Lower lobe of right lung (tissue), 2 donors: ENCODE measurements around the gene SYP. TPM values are rescaled to one million over a fixed set of nuclear protein-coding genes. Genes with fewer than 3 reads are reported as not detected.

Experiments used
- ATAC-seq, 2 donors: fragments of 200-7000 bp; cut with Tn5 transposase; one replicate each; pipeline ENCODE4 v1.9.1; 2020 to 2022; ENCODE audit warnings: mild to moderate bottlenecking in 2 of 2, moderate library complexity in 2 of 2
- DNase-seq: peaks from one replicate; pipeline ENCODE4 v3.0.0-alpha.2; 2020
- H3K27ac ChIP-seq: fragments of 200-600 bp; one replicate; pipeline ENCODE4 v1.8.0; 2022
- H3K27me3 ChIP-seq: fragments of 200-600 bp; one replicate; pipeline ENCODE4 v1.8.0; 2022; ENCODE audit warnings: low read depth
- H3K36me3 ChIP-seq: fragments of 200-600 bp; one replicate; pipeline ENCODE4 v1.8.0; 2022; ENCODE audit warnings: mild to moderate bottlenecking
- H3K4me1 ChIP-seq: fragments of 200-600 bp; one replicate; pipeline ENCODE4 v1.8.0; 2022
- H3K4me3 ChIP-seq: fragments of 200-600 bp; one replicate; pipeline ENCODE4 v1.8.0; 2022; ENCODE audit warnings: mild to moderate bottlenecking
- H3K9me3 ChIP-seq: fragments of 200-600 bp; one replicate; pipeline ENCODE4 v1.8.0; 2022
- intact Hi-C: fragments of 100-400 bp; cut with DNase I; formaldehyde crosslinking; loops from one replicate; pipeline ENCODE4 v1.11.0; 2022
- total RNA-seq: library from RNA; stranded (reverse); fragmentation: NEBNext Ultra II Directional; extraction: Animal tissue kit (Norgen Biotek cat#: 25700); gene quantifications from one replicate; pipeline ENCODE4 v1.2.1, GENCODE V29; 2021
- TF ChIP-seq, protein P1 (sequence below): fragments of 200-600 bp; IDR thresholded peaks from one replicate; pipeline ENCODE4 v1.8.0; 2022; ENCODE audit warnings: antibody characterized with exemption, mild to moderate bottlenecking
- donor health status: DM: no; HTN: yes; CAD: no; lungs with severe emphysema.

Gene SYP
- total RNA-seq, 1 donor from 2014 or later, result 4.2 TPM

DNA sequence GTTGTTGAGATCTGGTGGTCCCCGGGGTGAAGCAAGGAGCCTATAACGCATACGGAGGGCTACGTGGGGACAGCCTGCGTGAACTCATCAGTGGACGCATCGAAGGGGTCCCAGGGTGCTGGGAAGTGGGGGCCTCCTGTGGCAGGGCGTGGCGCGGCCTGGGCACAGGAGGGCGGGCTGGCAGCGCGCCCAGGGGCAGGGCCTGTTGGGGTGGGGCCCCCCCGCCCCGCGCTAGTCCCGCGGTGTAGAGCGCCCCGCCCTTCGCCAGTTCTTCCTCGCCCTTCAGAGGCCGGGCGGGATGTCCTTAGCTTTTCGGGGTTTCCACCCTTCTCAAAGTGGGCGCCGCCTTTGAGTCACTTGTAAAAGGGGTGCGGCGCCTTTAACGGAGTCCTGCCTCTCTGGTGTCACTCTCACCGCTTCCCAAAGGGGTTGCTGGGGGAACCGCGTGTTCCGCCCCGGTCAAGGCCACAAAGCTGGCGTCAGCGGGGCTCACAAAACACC is 27.7 kb downstream of the SYP start:
- TF ChIP-seq, protein P1, sequence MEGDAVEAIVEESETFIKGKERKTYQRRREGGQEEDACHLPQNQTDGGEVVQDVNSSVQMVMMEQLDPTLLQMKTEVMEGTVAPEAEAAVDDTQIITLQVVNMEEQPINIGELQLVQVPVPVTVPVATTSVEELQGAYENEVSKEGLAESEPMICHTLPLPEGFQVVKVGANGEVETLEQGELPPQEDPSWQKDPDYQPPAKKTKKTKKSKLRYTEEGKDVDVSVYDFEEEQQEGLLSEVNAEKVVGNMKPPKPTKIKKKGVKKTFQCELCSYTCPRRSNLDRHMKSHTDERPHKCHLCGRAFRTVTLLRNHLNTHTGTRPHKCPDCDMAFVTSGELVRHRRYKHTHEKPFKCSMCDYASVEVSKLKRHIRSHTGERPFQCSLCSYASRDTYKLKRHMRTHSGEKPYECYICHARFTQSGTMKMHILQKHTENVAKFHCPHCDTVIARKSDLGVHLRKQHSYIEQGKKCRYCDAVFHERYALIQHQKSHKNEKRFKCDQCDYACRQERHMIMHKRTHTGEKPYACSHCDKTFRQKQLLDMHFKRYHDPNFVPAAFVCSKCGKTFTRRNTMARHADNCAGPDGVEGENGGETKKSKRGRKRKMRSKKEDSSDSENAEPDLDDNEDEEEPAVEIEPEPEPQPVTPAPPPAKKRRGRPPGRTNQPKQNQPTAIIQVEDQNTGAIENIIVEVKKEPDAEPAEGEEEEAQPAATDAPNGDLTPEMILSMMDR, result no peak
- no peaks in the 10 kb centered on the region for H3K9me3 ChIP-seq
- ATAC-seq (peak; percentile 84 to 89), DNase-seq (peak; percentile 84)
- H3K36me3 ChIP-seq, result peaks cover 16% of the 10 kb centered on the region
- intact Hi-C loops, result no loop called here
- peak overlapping the region; percentile 66 for H3K4me3 ChIP-seq
- H3K4me1 ChIP-seq, result peaks cover 19% of the 10 kb centered on the region
- peak overlapping the region; percentile 84 for H3K27ac ChIP-seq
- no peaks in the 10 kb centered on the region for H3K27me3 ChIP-seq

DNA sequence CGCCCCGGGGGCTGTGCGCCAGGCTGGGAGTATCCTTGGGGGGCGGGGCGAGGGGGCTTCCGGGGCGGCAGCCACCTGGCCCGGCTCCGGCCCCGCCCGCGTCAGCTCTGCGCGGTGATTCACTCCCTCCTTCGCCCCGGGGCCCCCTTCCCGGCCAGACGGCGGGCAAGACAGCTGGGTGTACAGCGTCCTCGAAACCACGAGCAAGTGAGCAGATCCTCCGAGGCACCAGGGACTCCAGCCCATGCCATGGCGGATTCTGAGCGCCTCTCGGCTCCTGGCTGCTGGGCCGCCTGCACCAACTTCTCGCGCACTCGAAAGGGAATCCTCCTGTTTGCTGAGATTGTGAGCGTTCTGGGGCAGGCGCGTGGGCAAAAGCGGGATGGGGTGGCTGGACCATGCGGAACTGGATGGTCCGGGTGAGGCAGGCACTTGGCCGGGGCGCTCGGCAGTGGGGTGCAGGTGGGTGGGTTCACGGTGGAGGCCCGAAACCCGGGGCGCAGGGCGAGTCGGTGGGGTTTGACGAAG is 28.2 kb downstream of the SYP start, which contains the start of gene PLP2:
Gene PLP2, plus strand, starts transcription at position 147 of the 528 bp plus-strand sequence. Its CDS starts 103 bp downstream, at position 250.
- intact Hi-C loops, result no loop called here
- ATAC-seq (peak; percentile 62 to 78), DNase-seq (peak; percentile 64)
- Histone ChIP-seq H3K4me1 (peaks cover 22% of the 10 kb centered on the region), H3K4me3 (peak within 1 kb of the TSS; percentile 66), H3K9me3 (no peaks in the 10 kb centered on the region), H3K36me3 (peaks cover 16% of the 10 kb centered on the region), H3K27me3 (no peaks in the 10 kb centered on the region), H3K27ac (peak within 1 kb of the TSS; percentile 84)
- TF ChIP-seq, protein P1, result no peak

DNA sequence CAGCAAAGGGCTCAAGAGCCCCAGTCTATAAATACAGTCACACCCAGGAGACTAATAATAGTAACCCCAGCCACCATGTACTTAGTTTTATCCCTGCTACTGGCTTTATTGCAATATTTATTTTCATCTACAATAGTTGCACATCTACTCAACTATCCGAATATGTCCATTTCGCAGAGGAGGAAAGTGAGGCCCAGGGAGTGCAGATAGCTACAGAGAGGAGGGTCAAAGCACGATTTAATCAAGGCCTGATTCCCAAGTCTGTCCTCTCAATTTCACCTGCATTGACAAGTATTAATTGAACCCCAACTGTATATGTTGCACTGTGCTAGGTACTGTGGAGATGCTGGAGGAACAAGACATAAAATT is 32.3 kb downstream of the SYP start:
- H3K27ac ChIP-seq, result peak overlapping the region; percentile 91
- H3K27me3 ChIP-seq, result no peaks in the 10 kb centered on the region
- peaks cover 21% of the 10 kb centered on the region for H3K4me1 ChIP-seq
- no peaks in the 10 kb centered on the region for H3K36me3 ChIP-seq
- TF ChIP-seq, protein P1, result no peak
- no peak for ATAC-seq
- intact Hi-C loops, result no loop called here
- no peak for DNase-seq
- no peaks in the 10 kb centered on the region for H3K9me3 ChIP-seq
- H3K4me3 ChIP-seq, result peak overlapping the region; percentile 51

DNA sequence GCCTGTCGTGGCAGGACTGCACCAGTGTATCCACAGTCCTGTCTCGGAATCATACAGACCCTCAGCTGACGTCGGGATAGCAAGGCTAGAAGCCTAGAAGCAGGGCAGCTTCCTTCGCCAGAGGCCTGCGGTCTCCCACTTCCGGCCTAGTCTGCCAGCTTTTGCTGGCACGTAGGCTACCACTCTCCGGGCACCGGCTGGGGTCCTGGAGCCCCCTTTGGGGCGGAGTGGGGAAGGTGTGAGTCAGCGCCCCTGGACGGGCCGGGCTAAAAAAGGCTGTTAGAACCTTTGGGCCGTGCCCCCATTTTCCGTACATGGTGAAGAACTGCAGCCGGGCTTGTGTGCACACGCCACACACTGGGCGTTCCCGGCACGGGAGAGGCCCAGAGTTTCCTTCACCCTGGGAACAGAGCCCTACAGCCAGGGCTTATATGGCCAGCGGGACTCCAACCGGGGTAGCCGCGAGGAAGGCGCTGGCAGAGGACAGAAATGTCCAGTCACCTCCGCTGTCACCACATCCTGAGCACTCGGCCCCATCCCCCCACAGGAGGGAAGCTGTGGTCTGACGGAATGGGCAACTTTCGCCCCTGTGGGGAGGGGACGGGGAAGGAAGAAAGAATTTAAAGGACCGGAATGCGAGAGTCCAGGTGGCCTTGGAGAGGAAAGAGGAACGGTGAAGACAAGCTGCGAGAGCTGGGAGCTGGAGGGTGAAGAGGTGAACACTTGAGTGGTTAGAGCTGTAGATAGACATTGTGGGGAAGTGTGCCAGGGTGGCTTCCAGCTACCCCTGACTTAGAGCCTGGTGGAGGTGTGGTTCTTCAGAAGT is 32.9 kb downstream of the SYP start:
- peak overlapping the region; percentile 51 for H3K4me3 ChIP-seq
- H3K4me1 ChIP-seq, result peaks cover 19% of the 10 kb centered on the region
- TF ChIP-seq, protein P1, result no peak
- H3K27ac ChIP-seq, result peak overlapping the region; percentile 91
- DNase-seq (peak; percentile 78), ATAC-seq (peak; percentile 30 to 55)
- intact Hi-C loops, result no loop called here
- no peaks in the 10 kb centered on the region for H3K36me3 ChIP-seq
- H3K9me3 ChIP-seq, result no peaks in the 10 kb centered on the region
- H3K27me3 ChIP-seq, result no peaks in the 10 kb centered on the region

DNA sequence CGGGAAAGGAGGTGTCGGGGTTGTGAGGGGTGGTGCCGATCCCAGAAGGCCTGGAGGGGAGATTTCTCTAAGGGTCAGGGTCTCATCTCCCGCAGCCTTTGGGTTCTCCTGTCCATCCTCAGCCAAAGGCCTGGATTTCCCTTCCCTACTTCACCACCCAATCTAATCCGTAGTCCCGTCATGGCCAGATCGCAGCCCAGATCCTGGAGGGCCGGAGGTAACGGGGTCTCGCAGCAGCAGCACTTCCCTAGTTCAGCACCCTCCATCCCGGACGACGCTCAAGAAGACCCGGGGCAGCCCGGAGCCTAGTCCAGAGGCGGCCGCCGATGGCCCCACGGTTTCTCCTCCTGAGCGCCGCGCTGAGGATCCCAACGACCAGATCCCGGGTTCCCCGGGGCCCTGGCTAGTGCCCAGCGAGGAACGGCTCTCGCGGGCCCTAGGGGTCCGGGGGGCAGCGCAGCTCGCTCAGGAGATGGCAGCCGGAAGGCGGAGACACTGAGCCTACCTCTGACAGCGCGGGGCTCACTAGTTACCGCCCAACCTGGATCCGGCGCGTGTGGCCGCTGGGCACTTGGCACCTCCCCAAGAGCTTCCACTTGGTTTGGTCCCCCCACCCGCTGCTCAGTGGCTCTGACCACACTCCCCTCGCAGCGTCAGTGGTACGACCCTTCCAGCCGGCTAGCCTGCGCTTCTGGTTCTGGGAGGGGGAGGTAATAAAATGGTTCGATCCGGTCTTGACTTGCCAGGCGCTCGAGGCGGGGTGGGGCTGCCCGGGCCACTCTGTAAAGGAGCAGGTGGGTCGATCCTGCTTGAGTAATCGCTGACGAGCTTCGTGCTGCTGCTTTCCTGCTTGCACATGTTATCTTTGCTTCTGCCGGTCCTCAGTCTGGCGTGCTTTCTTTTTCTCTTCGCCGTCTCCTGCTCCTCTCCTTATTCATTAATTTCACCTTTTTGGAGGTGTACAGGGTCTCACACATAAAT is 33.8 kb downstream of the SYP start:
- Histone ChIP-seq H3K27ac (peak overlapping the region; percentile 91), H3K4me3 (peak overlapping the region; percentile 51), H3K27me3 (no peaks in the 10 kb centered on the region), H3K4me1 (peaks cover 19% of the 10 kb centered on the region), H3K36me3 (no peaks in the 10 kb centered on the region), H3K9me3 (no peaks in the 10 kb centered on the region)
- DNase-seq (peak; percentile 86), ATAC-seq (peak; percentile 43 to 61)
- intact Hi-C loops, result no loop called here
- TF ChIP-seq, protein P1, result peak; percentile 29
